Mammary microvascular endothelial cell (primary cell): Measurements from ENCODE around the gene CAMSAP1. TPM values are rescaled to one million over a fixed set of nuclear protein-coding genes. Genes with fewer than 3 reads are reported as not detected.

Experiments
- total RNA-seq: library from RNA; depleted of rRNA; stranded (reverse); fragments of >200 nt; gene quantifications from 2 replicates; pipeline ENCODE4 v1.2.3, GENCODE V29; 2015

The CAMSAP1 gene, protein sequence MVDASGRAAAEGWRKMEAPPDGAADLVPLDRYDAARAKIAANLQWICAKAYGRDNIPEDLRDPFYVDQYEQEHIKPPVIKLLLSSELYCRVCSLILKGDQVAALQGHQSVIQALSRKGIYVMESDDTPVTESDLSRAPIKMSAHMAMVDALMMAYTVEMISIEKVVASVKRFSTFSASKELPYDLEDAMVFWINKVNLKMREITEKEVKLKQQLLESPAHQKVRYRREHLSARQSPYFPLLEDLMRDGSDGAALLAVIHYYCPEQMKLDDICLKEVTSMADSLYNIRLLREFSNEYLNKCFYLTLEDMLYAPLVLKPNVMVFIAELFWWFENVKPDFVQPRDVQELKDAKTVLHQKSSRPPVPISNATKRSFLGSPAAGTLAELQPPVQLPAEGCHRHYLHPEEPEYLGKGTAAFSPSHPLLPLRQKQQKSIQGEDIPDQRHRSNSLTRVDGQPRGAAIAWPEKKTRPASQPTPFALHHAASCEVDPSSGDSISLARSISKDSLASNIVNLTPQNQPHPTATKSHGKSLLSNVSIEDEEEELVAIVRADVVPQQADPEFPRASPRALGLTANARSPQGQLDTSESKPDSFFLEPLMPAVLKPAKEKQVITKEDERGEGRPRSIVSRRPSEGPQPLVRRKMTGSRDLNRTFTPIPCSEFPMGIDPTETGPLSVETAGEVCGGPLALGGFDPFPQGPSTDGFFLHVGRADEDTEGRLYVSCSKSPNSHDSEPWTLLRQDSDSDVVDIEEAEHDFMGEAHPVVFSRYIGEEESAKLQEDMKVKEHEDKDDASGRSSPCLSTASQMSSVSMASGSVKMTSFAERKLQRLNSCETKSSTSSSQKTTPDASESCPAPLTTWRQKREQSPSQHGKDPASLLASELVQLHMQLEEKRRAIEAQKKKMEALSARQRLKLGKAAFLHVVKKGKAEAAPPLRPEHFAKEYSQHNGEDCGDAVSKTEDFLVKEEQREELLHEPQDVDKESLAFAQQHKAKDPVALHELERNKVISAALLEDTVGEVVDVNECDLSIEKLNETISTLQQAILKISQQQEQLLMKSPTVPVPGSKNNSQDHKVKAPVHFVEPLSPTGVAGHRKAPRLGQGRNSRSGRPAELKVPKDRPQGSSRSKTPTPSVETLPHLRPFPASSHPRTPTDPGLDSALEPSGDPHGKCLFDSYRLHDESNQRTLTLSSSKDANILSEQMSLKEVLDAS (N-terminal part only)
- 15.6 and 15.8 TPM in 2 replicates for total RNA-seq

DNA sequence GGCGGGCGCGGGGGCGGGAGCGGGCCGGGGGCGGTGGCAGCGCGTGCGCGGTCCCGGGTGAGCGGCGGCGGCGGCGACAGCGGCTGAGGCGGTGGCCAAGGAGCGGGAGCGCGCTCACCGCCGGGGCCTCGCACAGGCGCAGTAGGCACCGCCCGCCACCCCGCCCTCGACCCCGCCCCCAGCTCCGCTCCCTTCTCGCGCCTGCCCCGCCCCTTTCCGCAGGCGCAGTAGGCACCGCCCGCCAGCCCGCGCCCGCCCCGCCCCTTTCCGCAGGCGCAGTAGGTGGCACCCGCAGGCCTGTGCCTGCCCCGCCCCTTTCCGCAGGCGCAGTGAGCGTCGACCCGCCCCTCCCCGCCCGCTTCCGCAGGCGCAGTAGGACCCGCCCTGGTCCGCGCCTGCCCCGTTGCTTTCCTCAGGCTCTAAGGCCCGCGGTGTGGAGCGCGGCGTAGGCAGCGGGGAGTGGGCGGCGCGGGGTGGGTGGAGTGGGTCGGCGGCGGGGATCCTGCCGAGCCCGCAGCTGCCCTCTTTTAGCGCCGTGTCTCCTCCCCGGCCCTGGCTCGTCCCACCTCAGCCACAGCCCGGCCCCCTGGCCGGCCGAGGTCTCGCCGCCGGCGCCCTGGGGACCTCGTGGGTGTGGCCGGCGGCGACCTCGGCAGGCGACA, at the start of gene CAMSAP1:
Gene CAMSAP1 (minus strand): TSS at position 116 of the 662 bp plus-strand sequence. CDS start 387 bp downstream, outside the sequence.

Other genes with a start within 250 kb of the CAMSAP1 start
- not detected in 2 replicates for gene LCN9, start 244.2 kb downstream of the CAMSAP1 start, total RNA-seq
- gene SOHLH1, start 208.1 kb downstream of the CAMSAP1 start, total RNA-seq: 0.34 TPM in 1 of 2 replicates, not detected in the other
- not detected in 2 replicates for gene KCNT1, start 205.4 kb downstream of the CAMSAP1 start, total RNA-seq
- gene UBAC1, start 53.8 kb upstream of the CAMSAP1 start, total RNA-seq: 51.9 and 55.0 TPM in 2 replicates
- gene NACC2, start 187.7 kb upstream of the CAMSAP1 start, total RNA-seq: 25.2 and 26.1 TPM in 2 replicates
- 67.4 and 75.0 TPM in 2 replicates for gene TMEM250, start 211.3 kb upstream of the CAMSAP1 start, total RNA-seq